HEK293T (cell line): Measurements from ENCODE around the gene BTK.

ENCODE experiments used
- ARNT ChIP-seq: fragments of 450-650 bp; IDR thresholded peaks from 2 replicates; pipeline ENCODE4 v1.6.1; 2017; ENCODE audit warnings: mild to moderate bottlenecking
- BHLHE40 ChIP-seq: fragments of 450-650 bp; IDR thresholded peaks from 2 replicates; pipeline ENCODE4 v1.6.1; 2016; ENCODE audit warnings: mild to moderate bottlenecking, moderate library complexity, borderline replicate concordance
- FOXA1 ChIP-seq: fragments of 450-650 bp; IDR thresholded peaks from 2 replicates; pipeline ENCODE4 v1.6.1; 2016; ENCODE audit warnings: mild to moderate bottlenecking
- FOXK2 ChIP-seq: fragments of 450-650 bp; IDR thresholded peaks from 2 replicates; pipeline ENCODE4 v1.6.1; 2016; ENCODE audit warnings: mild to moderate bottlenecking
- FOXM1 ChIP-seq: fragments of 450-650 bp; IDR thresholded peaks from 2 replicates; pipeline ENCODE4 v1.6.1; 2017; ENCODE audit warnings: mild to moderate bottlenecking, borderline replicate concordance
- NFRKB ChIP-seq: fragments of 450-650 bp; IDR thresholded peaks from 2 replicates; pipeline ENCODE4 v1.6.1; 2016; ENCODE audit warnings: mild to moderate bottlenecking, moderate library complexity
- PKNOX1 ChIP-seq: fragments of 450-650 bp; IDR thresholded peaks from 2 replicates; pipeline ENCODE4 v1.6.1; 2016
- SP1 ChIP-seq: fragments of 450-650 bp; IDR thresholded peaks from 2 replicates; pipeline ENCODE4 v1.6.1; 2017
- SUZ12 ChIP-seq: fragments of 450-650 bp; IDR thresholded peaks from 2 replicates; pipeline ENCODE4 v1.6.1; 2016; ENCODE audit warnings: mild to moderate bottlenecking

- TF ChIP-seq BHLHE40 = no peak
- no peak for TF ChIP-seq SUZ12
- no peak for TF ChIP-seq FOXM1
- no peak for TF ChIP-seq FOXK2
- no peak for TF ChIP-seq FOXA1
- no peak for TF ChIP-seq SP1
- TF ChIP-seq NFRKB = no peak
- TF ChIP-seq PKNOX1 = no peak
- no peak for TF ChIP-seq ARNT
These were observed 2.6 kb upstream of the BTK start for GRCh38 chrX:101388604-101389003.
